ENCODE measurements around the gene PLB1.

The PLB1 gene

GRCh38 chr2:28505361-28505760 is 9.5 kb downstream of the PLB1 start:
- no peak for DNase-seq

DNA sequence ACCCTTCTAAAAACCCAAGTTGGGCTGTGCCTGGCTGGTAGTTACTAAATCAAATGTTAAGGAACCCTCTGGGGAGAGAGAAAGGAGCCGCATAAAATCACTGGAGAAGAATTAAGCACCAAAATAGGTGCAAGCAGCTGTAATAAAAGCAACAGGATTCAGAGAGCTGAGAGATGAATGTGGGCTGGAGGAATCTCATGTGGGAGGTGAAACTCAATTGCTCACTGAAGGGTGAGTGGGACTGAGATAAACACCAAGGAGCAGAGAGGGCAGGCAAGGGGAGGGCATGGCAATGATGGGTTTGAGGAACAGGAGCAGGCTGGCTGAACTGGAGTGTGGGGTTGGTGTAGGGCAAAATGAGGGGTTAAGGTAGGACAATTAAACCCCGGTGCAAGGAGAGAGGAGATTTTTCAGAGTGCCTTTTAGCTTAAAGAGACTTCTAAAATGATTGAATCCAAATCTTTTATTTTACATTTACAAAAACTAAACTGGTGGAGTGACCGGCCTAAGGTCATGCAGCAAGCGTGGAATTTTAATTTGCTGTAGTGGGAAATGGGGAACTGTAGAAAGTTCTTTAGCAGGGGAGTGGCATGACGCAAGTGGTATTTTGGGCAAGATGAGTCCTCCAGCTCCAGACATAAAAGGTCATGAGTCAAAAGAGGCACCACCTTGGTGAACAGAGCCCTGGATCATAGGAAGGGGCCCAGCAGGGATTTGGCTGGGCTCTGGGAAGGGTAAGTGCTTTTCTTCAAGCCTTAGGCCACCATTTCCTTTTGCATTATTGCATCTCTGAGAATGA is 10.5 kb downstream of the PLB1 start:
- DNase-seq: no peak

GRCh38 chr2:28507796-28508764 is 12.2 kb downstream of the PLB1 start:
- peak in 1 of 2 experiments; percentile 6 for DNase-seq

GRCh38 chr2:28509361-28509760 is 13.5 kb downstream of the PLB1 start:
- DNase-seq: no peak

DNA sequence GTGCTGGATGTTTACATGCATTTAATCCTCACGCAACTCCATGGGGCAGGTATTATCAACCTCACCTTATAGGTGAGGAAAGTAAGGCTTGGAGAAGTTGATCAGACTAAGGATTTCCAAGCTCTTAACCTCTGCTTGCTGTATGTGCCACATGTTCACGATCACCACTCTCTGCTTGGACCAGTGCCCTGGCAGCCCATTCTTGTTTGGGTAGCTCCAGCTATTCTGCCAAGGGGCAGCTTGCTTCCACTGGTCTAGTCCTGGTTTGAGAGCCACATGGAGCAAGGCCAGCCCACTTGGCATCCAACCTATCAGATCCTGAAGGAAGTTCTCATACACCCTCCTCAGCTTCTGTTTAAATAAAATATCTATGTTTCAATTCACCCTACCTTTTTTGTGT is 14.3 kb downstream of the PLB1 start:
- no peak for DNase-seq

DNA sequence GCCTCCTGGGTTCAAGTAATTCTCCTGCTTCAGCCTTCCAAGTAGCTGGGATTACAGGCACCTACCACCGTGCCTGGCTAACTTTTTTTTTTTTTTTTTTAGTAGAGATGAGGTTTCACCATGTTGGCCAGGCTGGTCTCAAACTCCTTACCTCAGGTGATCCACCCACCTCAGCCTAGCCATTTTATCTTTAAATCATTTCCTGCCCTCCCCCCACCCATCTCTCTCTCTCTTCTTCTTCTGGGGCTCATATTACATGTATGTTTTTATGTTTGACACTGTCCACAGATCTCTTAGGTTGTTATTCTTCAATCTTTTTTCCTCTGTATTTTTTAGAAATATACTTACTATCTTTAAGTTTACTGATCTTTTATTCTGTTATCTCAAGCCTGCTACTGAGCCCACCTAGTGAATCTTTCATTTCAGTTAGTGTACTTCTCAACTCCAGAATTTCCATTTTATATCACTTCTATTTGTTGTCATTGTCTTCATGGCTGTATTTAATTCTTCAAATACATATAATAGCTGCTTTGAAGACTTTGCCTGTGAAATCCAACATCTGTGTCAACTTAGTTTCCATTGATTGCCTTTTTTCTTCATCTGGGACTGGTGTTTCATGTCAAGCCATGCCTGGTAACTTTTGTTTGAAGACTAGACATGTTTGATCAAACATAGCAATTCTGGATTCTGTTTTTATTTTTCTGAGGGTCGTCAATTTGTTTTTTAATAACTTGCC is 16.2 kb downstream of the PLB1 start:
- no peak for DNase-seq

DNA sequence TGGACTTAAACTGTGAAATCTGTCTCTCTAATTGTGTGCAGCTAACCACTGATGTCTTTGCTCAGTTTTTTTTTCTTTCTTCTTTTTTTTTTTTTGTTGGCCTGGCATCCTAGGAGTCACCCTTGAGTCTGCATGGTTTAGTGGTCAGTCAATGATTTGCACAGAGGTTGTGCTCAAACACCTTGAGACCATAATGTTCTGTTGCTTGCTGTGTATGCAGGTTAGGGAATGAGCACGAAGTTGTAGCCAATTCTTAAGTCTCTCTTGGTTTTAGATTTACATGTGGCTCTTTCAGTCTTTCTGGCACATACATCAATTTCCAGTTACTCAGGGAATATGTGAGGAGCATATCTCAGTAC is 16.7 kb downstream of the PLB1 start:
- no peak for DNase-seq

DNA sequence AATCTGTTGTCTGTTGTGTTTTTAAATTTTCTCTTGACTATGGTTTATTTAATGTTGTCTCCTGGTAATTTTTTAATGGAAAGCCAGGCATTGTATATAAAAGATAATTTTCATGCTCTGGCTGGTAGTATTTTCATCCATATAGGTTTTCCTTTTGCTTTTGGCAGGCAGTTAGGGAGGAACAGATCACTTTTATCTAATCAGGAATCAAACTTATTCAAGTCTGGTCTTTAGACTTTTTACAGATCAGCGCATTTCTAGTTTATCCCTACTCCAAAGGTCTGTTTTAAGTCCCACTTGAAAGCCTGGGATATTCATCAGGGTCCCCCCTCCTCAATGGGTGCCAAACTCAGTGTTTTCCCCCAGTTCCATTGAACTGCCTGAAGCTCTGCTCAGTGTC is 17.2 kb downstream of the PLB1 start:
- DNase-seq: no peak

- DNase-seq: no peak
Measured at GRCh38 chr2:28515176-28515751, 19.4 kb downstream of the PLB1 start.

GRCh38 chr2:28516430-28516829 is 20.6 kb downstream of the PLB1 start:
- no peak for DNase-seq

DNA sequence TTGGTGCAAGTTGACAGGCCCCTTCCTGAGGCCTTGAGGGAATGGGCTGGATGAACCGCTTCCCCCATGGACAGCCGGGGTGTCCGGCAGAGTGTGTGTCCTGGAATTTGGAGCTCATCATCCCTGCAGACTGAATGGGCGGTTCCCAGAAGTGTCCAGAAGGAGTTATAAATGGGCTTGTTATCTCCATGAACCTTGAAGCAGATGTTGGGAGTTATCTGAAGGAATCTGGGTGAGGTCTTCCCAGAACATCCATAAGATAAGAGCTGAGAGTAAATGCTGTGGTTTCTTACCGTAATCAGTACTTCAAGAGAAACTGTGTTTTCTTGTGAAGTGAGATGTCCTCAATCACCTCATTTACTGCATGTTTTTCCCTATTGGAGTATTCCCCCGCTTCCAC is 21.1 kb downstream of the PLB1 start:
- DNase-seq: no peak

- no peak for DNase-seq
Measured at GRCh38 chr2:28521663-28522062, 25.8 kb downstream of the PLB1 start.

DNA sequence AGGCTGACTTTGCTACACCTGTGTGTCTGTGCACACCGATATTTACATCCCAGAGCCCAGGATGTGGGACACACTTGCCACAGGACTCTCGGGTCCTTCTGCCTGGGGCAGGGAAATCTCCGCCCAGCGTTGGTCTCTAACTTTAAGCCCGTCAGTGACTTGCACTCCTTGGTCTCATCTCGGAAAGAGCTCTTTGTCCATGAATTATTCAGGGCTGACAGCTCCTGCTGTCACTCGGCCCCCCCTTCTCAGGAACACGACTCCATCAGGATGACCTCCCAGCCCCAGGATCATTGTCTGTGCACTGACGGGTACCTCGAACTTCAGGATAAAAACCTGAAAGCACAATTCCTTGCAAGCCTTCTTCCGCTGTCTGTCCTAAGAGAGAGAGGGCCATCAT is 26.6 kb downstream of the PLB1 start:
- no peak for DNase-seq

DNA sequence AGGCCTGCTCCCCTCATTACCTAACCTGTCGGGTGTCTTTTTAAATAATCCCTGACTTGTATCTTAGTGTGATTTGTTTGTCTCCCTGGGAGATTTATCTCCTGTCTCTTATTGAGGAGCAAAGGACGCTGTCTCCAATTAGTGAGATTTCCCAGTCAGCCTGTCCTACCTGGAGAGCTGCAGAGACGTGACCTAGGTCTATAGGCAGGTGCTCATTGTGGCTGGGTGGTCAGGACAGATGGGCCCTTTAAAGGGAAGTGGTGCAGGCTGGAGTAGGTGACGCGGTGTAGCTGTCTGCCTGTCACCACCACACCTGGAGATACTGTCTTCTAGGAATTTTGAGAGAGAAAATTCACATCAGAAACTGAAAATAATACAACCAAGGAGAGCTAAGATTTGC is 28.0 kb downstream of the PLB1 start:
- DNase-seq: no peak

DNA sequence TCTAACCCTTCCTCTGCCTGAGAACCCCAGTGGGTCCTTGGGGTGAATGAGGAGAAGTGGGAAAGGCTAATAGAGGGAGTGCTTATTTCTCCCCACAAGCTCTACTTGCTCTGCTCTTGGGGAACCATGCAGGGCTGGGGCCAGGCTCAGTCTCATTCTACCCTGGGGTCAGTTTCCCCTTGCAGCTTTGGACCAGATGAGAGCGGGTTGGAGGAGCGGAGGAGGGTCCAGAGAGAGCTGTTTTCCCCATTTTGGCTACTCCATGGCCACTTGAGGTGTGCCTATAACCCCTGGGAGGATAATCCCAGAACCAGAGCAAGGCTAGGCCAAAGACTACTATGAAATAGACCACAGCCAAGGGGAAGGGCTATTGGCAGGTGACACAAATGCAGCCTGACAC is 29.6 kb downstream of the PLB1 start:
- no peak for DNase-seq

DNA sequence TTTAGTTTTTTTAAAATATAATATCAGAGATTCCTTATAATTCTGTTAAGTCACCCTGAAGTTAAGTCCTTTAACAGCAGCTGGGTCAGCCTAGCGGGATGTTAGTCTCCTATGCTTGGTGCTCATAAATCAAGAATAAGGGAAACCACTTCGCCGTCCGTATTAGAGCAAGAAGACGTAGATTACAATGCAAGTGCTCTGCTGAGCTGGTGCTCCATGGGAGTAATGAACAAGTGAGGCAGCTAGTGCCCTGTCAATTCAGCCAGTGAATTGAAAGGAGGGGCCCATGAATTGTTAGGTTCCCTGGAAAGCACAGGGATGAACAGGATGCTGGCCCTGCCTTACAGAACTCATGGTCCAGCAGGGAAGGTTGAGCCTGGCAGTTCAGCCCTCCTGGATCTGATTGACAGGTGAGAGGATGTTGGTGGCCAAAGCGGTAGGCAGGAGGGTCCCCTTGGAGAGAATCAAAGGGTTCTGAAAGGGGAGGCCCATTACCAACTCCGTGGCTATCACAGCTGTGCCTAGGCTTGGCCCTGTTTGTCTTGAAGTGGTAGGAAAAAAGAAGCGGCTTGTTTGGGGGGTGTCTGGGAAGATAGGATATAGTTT is 30.8 kb downstream of the PLB1 start:
- no peak for DNase-seq

GRCh38 chr2:28527196-28527595 is 31.3 kb downstream of the PLB1 start:
- DNase-seq: no peak

- no peak for DNase-seq
Measured at GRCh38 chr2:28528206-28528605, 32.3 kb downstream of the PLB1 start.

GRCh38 chr2:28530782-28531181 is 34.9 kb downstream of the PLB1 start:
- DNase-seq: no peak

- no peak for DNase-seq
Measured at GRCh38 chr2:28532399-28532798, 36.5 kb downstream of the PLB1 start.

DNA sequence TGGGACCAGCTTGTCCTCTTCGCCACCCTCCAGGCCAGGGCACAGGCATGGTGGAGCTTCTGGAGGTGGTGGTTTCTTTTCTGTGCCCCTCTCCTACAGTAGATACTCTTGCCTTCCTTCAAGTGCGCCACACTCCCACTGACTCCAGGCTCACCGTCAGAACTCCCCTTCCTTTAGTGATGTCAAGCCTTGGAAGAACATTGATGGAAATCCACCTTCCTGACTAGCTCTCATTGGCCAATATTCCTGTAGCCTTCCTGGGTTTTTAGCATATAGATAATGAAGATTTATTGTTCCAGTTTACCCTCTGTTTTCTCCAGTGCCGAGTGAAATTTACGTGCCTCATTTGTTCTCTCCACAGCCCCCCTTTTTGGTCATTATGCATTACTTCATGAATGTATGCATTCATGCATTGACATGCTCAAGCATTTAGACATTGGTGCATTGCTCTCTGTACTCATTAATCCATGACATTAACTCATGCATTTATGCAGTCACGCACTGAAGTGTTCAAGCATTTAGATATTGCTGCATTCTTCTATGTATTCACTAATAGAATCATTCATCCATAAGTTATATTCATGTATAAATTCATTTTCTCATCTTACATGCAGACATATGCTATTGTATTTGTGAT is 37.3 kb downstream of the PLB1 start:
- no peak for DNase-seq

DNA sequence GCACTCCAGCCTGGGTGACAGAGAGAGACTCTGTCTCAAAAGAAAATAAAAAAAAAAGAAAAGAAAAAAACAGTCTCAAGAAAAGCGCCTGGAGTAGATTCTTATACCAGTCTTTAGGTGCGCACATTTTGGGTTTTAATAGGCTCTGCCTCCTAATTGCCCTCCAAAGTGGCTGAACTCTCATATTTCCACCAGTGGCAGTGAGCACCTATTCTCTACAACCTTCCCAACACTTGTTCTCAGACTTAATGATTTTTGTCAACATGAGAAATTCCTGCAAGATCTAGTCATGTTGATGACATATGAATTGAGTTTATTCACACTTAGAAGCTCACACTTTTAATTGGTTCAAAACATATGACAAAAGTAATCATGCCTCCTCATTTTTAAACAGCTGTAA is 39.0 kb downstream of the PLB1 start:
- no peak for DNase-seq
